Smooth muscle cell (in vitro differentiated cells): Measurements from ENCODE around the gene FBN3. TPM values are rescaled to one million over a fixed set of nuclear protein-coding genes. Genes with fewer than 3 reads are reported as not detected.

Experiments used
- DNase-seq: peaks from one replicate; lab custom pipeline; 2025; ENCODE audit not compliant: unreplicated experiment; lab: John Stamatoyannopoulos, UW
- H2AFZ ChIP-seq: fragments of 200-600 bp; sonication (generic); 2 replicates; pipeline ENCODE4 v1.6.0; 2016; ENCODE audit warnings: antibody characterized with exemption, low read depth, mild to moderate bottlenecking
- H3F3A ChIP-seq: fragments of 200-600 bp; sonication (generic); 2 replicates; pipeline ENCODE4 v1.6.0; 2017; ENCODE audit warnings: antibody characterized with exemption, low read depth
- H3K27ac ChIP-seq: fragments of 200-600 bp; sonication (generic); 2 replicates; pipeline ENCODE4 v1.5.1; 2016; ENCODE audit warnings: low read depth, mild to moderate bottlenecking
- H3K27me3 ChIP-seq: fragments of 200-600 bp; sonication (generic); 2 replicates; pipeline ENCODE4 v1.6.1; 2016; ENCODE audit warnings: low read depth, mild to moderate bottlenecking
- H3K36me3 ChIP-seq: fragments of 200-600 bp; sonication (generic); 2 replicates; pipeline ENCODE4 v1.5.1; 2016; ENCODE audit warnings: low read depth
- H3K4me1 ChIP-seq: fragments of 200-600 bp; sonication (generic); 2 replicates; pipeline ENCODE4 v1.5.1; 2016; ENCODE audit warnings: low read depth
- H3K4me2 ChIP-seq: fragments of 200-600 bp; sonication (generic); 2 replicates; pipeline ENCODE4 v1.6.0; 2016; ENCODE audit warnings: mild to moderate bottlenecking
- H3K4me3 ChIP-seq: fragments of 200-600 bp; sonication (generic); 2 replicates; pipeline ENCODE4 v1.5.1; 2016; ENCODE audit warnings: mild to moderate bottlenecking
- H3K79me2 ChIP-seq: fragments of 200-600 bp; sonication (generic); 2 replicates; pipeline ENCODE4 v1.6.0; 2016; ENCODE audit warnings: low read depth, mild to moderate bottlenecking
- H3K9ac ChIP-seq: fragments of 200-600 bp; sonication (generic); 2 replicates; pipeline ENCODE4 v1.6.0; 2016; ENCODE audit warnings: low read depth
- H3K9me3 ChIP-seq: fragments of 200-600 bp; sonication (generic); replicated peaks from 2 replicates; pipeline ENCODE4 v1.5.1; 2016; ENCODE audit warnings: low read depth
- H4K20me1 ChIP-seq: fragments of 200-600 bp; sonication (generic); 2 replicates; pipeline ENCODE4 v1.6.0; 2016; ENCODE audit warnings: low read depth
- CTCF ChIP-seq: fragments of 200-600 bp; sonication (generic); IDR thresholded peaks from 2 replicates; pipeline ENCODE4 v1.5.1; 2017; ENCODE audit warnings: borderline replicate concordance, mild to moderate bottlenecking, antibody characterized with exemption; ENCODE audit not compliant: insufficient read depth, poor library complexity, severe bottlenecking
- WGBS: methylation state at CpG from one replicate; pipeline ENCODE4 v1.1.7; 2016; ENCODE audit warnings: low lambda C conversion rate; 5-methylcytosine and 5-hydroxymethylcytosine counted together
- polyA plus RNA-seq: library from polyadenylated mRNA; unstranded; fragments of >200 nt; fragmentation: Nextera tagmentation; extraction: Ambion mirVana; gene quantifications from 2 replicates; pipeline ENCODE4 v1.2.1, GENCODE V29; 2016
- total RNA-seq: library from RNA; depleted of rRNA; stranded (reverse); fragments of >200 nt; gene quantifications from 2 replicates; pipeline ENCODE4 v1.2.3, GENCODE V29; 2014

Gene FBN3
- total and polyA plus RNA-seq, 2 experiments from 2014 or later: not detected

GRCh38 chr19:8192221-8192820 is 42.9 kb upstream of the FBN3 start:
- no peak for TF ChIP-seq CTCF
- Histone ChIP-seq H3K4me3 (no peak overlapping the region), H3K36me3 (no peaks in the 10 kb centered on the region), H3K9me3 (no peaks in the 10 kb centered on the region), H3K27ac (no peak overlapping the region), H3K4me2 (no peak overlapping the region), H3K79me2 (no peaks in the 10 kb centered on the region), H3K9ac (no peak overlapping the region), H2AFZ (no peak overlapping the region), H3F3A (peaks cover 6% of the 10 kb centered on the region), H4K20me1 (no peaks in the 10 kb centered on the region), H3K4me1 (peaks cover 14% of the 10 kb centered on the region), H3K27me3 (no peaks in the 10 kb centered on the region)
- DNase-seq: no peak
- 68% methylated on average over 7 of the region's 7 CpGs for WGBS

GRCh38 chr19:8185343-8186068 is 36.1 kb upstream of the FBN3 start:
- H3K27me3 ChIP-seq: no peaks in the 10 kb centered on the region
- H3K4me1 ChIP-seq: no peaks in the 10 kb centered on the region
- H3K4me3 ChIP-seq: no peak overlapping the region

GRCh38 chr19:8184274-8184673 is 34.9 kb upstream of the FBN3 start:
- Histone ChIP-seq H2AFZ (no peak overlapping the region), H3K4me1 (no peaks in the 10 kb centered on the region), H3K27me3 (no peaks in the 10 kb centered on the region), H3K9me3 (no peaks in the 10 kb centered on the region), H4K20me1 (no peaks in the 10 kb centered on the region), H3K27ac (no peak overlapping the region), H3K4me3 (no peak overlapping the region), H3K36me3 (no peaks in the 10 kb centered on the region), H3K9ac (no peak overlapping the region), H3K4me2 (no peak overlapping the region), H3F3A (no peaks in the 10 kb centered on the region), H3K79me2 (no peaks in the 10 kb centered on the region)
- WGBS: 95% methylated on average over 9 of the region's 9 CpGs
- DNase-seq: no peak
- no peak for TF ChIP-seq CTCF

More at GRCh38 chr19:8185343-8186068, 36.1 kb upstream of the FBN3 start:
- no peak for TF ChIP-seq CTCF
- WGBS: 95% methylated on average over 5 of the region's 5 CpGs
- Histone ChIP-seq H3K27ac (no peak overlapping the region), H3K4me2 (no peak overlapping the region), H3K79me2 (no peaks in the 10 kb centered on the region), H3K9ac (no peak overlapping the region), H4K20me1 (no peaks in the 10 kb centered on the region), H2AFZ (no peak overlapping the region), H3K36me3 (no peaks in the 10 kb centered on the region), H3F3A (no peaks in the 10 kb centered on the region), H3K9me3 (no peaks in the 10 kb centered on the region)
- no peak for DNase-seq
